ENCODE results near the gene ASXL1.
A peak's percentile ranks its signal among the peaks of the same experiment; 100 is the strongest.
"Not testable (repeated sequence)": the region's sequence is repeated elsewhere in the genome, so short reads cannot be mapped to it uniquely, and the experiment has no call there.

ASXL1 gene

DNA sequence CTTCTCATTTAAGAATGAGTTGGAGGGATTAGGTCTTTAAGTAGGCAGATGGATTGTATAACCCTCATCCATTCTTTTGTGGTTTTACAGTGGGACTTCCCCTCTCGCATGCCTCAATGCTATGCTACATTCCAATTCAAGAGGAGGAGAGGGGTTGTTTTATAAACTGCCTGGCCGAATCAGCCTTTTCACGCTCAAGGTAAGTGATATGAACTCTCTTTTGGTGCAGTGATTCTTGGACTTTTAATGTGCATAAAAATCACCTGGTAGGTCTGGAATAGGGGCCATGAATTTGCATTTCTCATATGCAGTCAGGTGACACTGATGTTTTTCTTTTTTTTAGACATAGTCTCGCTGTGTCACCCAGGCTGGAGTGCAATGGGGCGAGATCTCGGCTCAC lies 10.8 kb downstream of the ASXL1 start:
- Histone ChIP-seq H3K4me2 (ENCODE audit: low read length) (peak overlapping the region; percentile 46), H3K4me3 (ENCODE audit: low read depth, low read length, poor library complexity, severe bottlenecking) (peak overlapping the region; percentile 7)

DNA sequence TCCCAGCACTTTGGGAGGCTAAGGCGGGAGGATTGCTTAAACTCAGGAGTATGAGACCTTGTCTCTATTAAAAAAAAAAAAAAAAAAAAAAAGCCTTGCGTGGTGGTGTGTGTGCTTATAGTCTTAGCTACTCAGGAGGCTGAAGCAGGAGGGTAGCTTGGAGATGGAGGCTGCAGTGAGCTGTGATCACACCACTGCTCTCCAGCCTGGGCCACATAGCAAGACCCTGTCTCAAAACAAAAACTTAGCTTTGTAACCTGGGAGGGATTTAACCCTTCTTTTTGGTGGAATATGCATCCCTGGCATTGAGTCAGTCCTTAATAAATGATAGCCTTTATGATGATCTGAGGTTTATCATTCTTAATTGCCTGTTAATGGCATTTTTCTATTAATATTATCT lies 12.8 kb downstream of the ASXL1 start:
- no peak for TF ChIP-seq CTCF (IDR thresholded peaks at IDR 0.05; ENCODE audit: low read length)
- TF ChIP-seq EZH2 (IDR thresholded peaks at IDR 0.05; ENCODE audit: borderline replicate concordance, low read length) = no peak
- Histone ChIP-seq H3K9me2 (ENCODE audit: low read depth, low read length) (no peaks in the 10 kb centered on the region), H3K4me1 (ENCODE audit: insufficient read depth, low read length, severe bottlenecking) (peaks cover 37% of the 10 kb centered on the region), H2AFZ (ENCODE audit: low read length) (no peak overlapping the region), H3K27me3 (ENCODE audit: insufficient read depth, low read length) (no peaks in the 10 kb centered on the region), H3K36me3 (ENCODE audit: insufficient read depth, low read length) (peaks cover 94% of the 10 kb centered on the region), H3K27ac (ENCODE audit: low read depth, low read length, poor library complexity, severe bottlenecking) (no peak overlapping the region), H3K4me3 (ENCODE audit: low read depth, low read length, poor library complexity, severe bottlenecking) (no peak overlapping the region), H4K20me1 (ENCODE audit: insufficient read depth, low read length) (0 out of 2 replicates have a peak, but pooled peaks cover 2% of the 10 kb centered on the region), H3K9me3 (ENCODE audit: low read length) (no peaks in the 10 kb centered on the region), H3K9ac (ENCODE audit: low read length) (no peak overlapping the region), H3F3A (ENCODE audit: insufficient read depth, low read length) (no peaks in the 10 kb centered on the region), H3K4me2 (ENCODE audit: low read length) (no peak overlapping the region), H3K79me2 (ENCODE audit: insufficient read depth, low read length) (peaks cover 67% of the 10 kb centered on the region)

More for the DNA sequence above, 10.8 kb downstream of the ASXL1 start:
- Histone ChIP-seq H3K27me3 (ENCODE audit: insufficient read depth, low read length) (no peaks in the 10 kb centered on the region), H3K9ac (ENCODE audit: low read length) (no peak overlapping the region; the same call in 1 of the 2 replicates), H2AFZ (ENCODE audit: low read length) (no peak overlapping the region), H3F3A (ENCODE audit: insufficient read depth, low read length) (no peaks in the 10 kb centered on the region), H3K9me3 (ENCODE audit: low read length) (no peaks in the 10 kb centered on the region), H3K27ac (ENCODE audit: low read depth, low read length, poor library complexity, severe bottlenecking) (peak overlapping the region; percentile 50), H3K36me3 (ENCODE audit: insufficient read depth, low read length) (peaks cover 75% of the 10 kb centered on the region), H3K4me1 (ENCODE audit: insufficient read depth, low read length, severe bottlenecking) (peaks cover 57% of the 10 kb centered on the region), H4K20me1 (ENCODE audit: insufficient read depth, low read length) (0 out of 2 replicates have a peak, but pooled peaks cover 2% of the 10 kb centered on the region), H3K9me2 (ENCODE audit: low read depth, low read length) (no peaks in the 10 kb centered on the region), H3K79me2 (ENCODE audit: insufficient read depth, low read length) (peaks cover 86% of the 10 kb centered on the region)
- no peak for TF ChIP-seq EZH2 (IDR thresholded peaks at IDR 0.05; ENCODE audit: borderline replicate concordance, low read length)

- no peaks in the 10 kb centered on the region for H3K27me3 ChIP-seq (ENCODE audit: insufficient read depth, low read length)
- H3K4me3 ChIP-seq (ENCODE audit: low read depth, low read length, poor library complexity, severe bottlenecking) = no peak overlapping the region
- TF ChIP-seq EZH2 (IDR thresholded peaks at IDR 0.05; ENCODE audit: borderline replicate concordance, low read length) (no peak), CTCF (IDR thresholded peaks at IDR 0.05; ENCODE audit: low read length) (no peak)
- H3K36me3 ChIP-seq (ENCODE audit: insufficient read depth, low read length) = peaks cover 65% of the 10 kb centered on the region
- H3K4me1 ChIP-seq (ENCODE audit: insufficient read depth, low read length, severe bottlenecking) = no peaks in the 10 kb centered on the region
- no peaks in the 10 kb centered on the region for H3F3A ChIP-seq (ENCODE audit: insufficient read depth, low read length)
- H3K9ac ChIP-seq (ENCODE audit: low read length) = no peak overlapping the region
- no peak overlapping the region for H3K27ac ChIP-seq (ENCODE audit: low read depth, low read length, poor library complexity, severe bottlenecking)
- no peaks in the 10 kb centered on the region for H4K20me1 ChIP-seq (ENCODE audit: insufficient read depth, low read length)
- H3K9me3 ChIP-seq (ENCODE audit: low read length) = no peaks in the 10 kb centered on the region
- peaks cover 15% of the 10 kb centered on the region for H3K79me2 ChIP-seq (ENCODE audit: insufficient read depth, low read length)
- no peaks in the 10 kb centered on the region for H3K9me2 ChIP-seq (ENCODE audit: low read depth, low read length)
- H2AFZ ChIP-seq (ENCODE audit: low read length) = no peak overlapping the region
- no peak overlapping the region for H3K4me2 ChIP-seq (ENCODE audit: low read length)
Observed at GRCh38 chr20:32378461-32378860, 20.3 kb downstream of the ASXL1 start.

- H3K27me3 ChIP-seq (ENCODE audit: insufficient read depth, low read length); H3K4me3 ChIP-seq (ENCODE audit: low read depth, low read length, poor library complexity, severe bottlenecking); H4K20me1 ChIP-seq (ENCODE audit: insufficient read depth, low read length); H2AFZ ChIP-seq (ENCODE audit: low read length); H3K9ac ChIP-seq (ENCODE audit: low read length); H3K9me2 ChIP-seq (ENCODE audit: low read depth, low read length); H3K9me3 ChIP-seq (ENCODE audit: low read length); H3K4me2 ChIP-seq (ENCODE audit: low read length); H3K4me1 ChIP-seq (ENCODE audit: insufficient read depth, low read length, severe bottlenecking); H3F3A ChIP-seq (ENCODE audit: insufficient read depth, low read length); H3K27ac ChIP-seq (ENCODE audit: low read depth, low read length, poor library complexity, severe bottlenecking): not testable (repeated sequence)
- Histone ChIP-seq H3K79me2 (ENCODE audit: insufficient read depth, low read length) (peaks cover 18% of the 10 kb centered on the region), H3K36me3 (ENCODE audit: insufficient read depth, low read length) (peaks cover 58% of the 10 kb centered on the region)
Observed at GRCh38 chr20:32380037-32380436, 21.9 kb downstream of the ASXL1 start.
